Measurements from ENCODE around the gene AIG1.
A peak's percentile ranks its signal among the peaks of the same experiment; 100 is the strongest.

Gene AIG1

GRCh38 chr6:143276436-143276835, 215.7 kb downstream of the AIG1 start:
- Histone ChIP-seq H3K9ac (ENCODE audit: low read length) (no peak overlapping the region), H3F3A (ENCODE audit: insufficient read depth, low read length) (no peaks in the 10 kb centered on the region), H3K9me3 (replicated peaks; ENCODE audit: insufficient read depth, low read length) (no peaks in the 10 kb centered on the region), H4K20me1 (ENCODE audit: insufficient read depth, low read length) (no peaks in the 10 kb centered on the region), H2AFZ (ENCODE audit: low read length) (no peak overlapping the region), H3K27me3 (replicated peaks; ENCODE audit: insufficient read depth, low read length) (no peaks in the 10 kb centered on the region), H3K4me1 (ENCODE audit: low read length) (no peaks in the 10 kb centered on the region), H3K4me2 (ENCODE audit: low read depth, low read length) (no peak overlapping the region), H3K9me2 (replicated peaks; ENCODE audit: insufficient read depth, low read length) (no peaks in the 10 kb centered on the region), H3K27ac (ENCODE audit: low read length) (no peak overlapping the region), H3K36me3 (replicated peaks; ENCODE audit: insufficient read depth, low read length) (no peaks in the 10 kb centered on the region), H3K4me3 (ENCODE audit: low read length) (no peak overlapping the region), H3K79me2 (ENCODE audit: low read length) (no peaks in the 10 kb centered on the region)
- peak; percentile 21 for DNase-seq
- TF ChIP-seq EZH2 (optimal IDR thresholded peaks at IDR 0.05; ENCODE audit: low read depth, low read length) = no peak
- TF ChIP-seq, protein P1, sequence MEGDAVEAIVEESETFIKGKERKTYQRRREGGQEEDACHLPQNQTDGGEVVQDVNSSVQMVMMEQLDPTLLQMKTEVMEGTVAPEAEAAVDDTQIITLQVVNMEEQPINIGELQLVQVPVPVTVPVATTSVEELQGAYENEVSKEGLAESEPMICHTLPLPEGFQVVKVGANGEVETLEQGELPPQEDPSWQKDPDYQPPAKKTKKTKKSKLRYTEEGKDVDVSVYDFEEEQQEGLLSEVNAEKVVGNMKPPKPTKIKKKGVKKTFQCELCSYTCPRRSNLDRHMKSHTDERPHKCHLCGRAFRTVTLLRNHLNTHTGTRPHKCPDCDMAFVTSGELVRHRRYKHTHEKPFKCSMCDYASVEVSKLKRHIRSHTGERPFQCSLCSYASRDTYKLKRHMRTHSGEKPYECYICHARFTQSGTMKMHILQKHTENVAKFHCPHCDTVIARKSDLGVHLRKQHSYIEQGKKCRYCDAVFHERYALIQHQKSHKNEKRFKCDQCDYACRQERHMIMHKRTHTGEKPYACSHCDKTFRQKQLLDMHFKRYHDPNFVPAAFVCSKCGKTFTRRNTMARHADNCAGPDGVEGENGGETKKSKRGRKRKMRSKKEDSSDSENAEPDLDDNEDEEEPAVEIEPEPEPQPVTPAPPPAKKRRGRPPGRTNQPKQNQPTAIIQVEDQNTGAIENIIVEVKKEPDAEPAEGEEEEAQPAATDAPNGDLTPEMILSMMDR (IDR thresholded peaks at IDR 0.05; ENCODE audit: low read length) = no peak
- TF ChIP-seq EZH2phosphoT487 (IDR thresholded peaks at IDR 0.05; ENCODE audit: low read length) = no peak

DNA sequence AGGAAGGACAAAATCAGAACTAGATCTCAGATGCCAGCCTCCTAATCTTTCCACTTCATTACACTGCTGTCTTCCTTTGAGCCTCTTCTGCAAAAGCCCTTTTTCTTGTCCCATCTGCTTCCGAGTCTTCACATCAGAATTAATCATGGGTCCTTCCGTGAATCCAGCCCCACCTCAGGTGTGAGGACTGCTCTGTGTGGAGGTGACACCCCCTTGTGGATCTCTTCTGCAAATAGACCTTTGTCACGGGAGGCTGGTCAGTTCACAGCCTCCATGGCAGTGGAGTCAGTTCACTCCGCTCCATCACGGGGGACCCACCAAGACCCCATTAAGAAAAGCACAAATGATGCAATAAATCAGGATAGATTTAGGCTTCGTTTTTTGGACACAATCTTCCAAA, 218.7 kb downstream of the AIG1 start:
- H3K9ac ChIP-seq (ENCODE audit: low read length) = no peak overlapping the region
- no peaks in the 10 kb centered on the region for H3K27me3 ChIP-seq (replicated peaks; ENCODE audit: insufficient read depth, low read length)
- TF ChIP-seq EZH2 (optimal IDR thresholded peaks at IDR 0.05; ENCODE audit: low read depth, low read length) = no peak
- TF ChIP-seq, protein P1 (IDR thresholded peaks at IDR 0.05; ENCODE audit: low read length) = no peak
- no peak for TF ChIP-seq EZH2phosphoT487 (IDR thresholded peaks at IDR 0.05; ENCODE audit: low read length)
- no peaks in the 10 kb centered on the region for H3K36me3 ChIP-seq (replicated peaks; ENCODE audit: insufficient read depth, low read length)
- no peaks in the 10 kb centered on the region for H3K79me2 ChIP-seq (ENCODE audit: low read length)
- H3F3A ChIP-seq (ENCODE audit: insufficient read depth, low read length) = no peaks in the 10 kb centered on the region
- H3K27ac ChIP-seq (ENCODE audit: low read length) = no peak overlapping the region
- no peaks in the 10 kb centered on the region for H4K20me1 ChIP-seq (ENCODE audit: insufficient read depth, low read length)
- DNase-seq = no peak
- no peaks in the 10 kb centered on the region for H3K4me1 ChIP-seq (ENCODE audit: low read length)
- H2AFZ ChIP-seq (ENCODE audit: low read length) = no peak overlapping the region
- H3K9me2 ChIP-seq (replicated peaks; ENCODE audit: insufficient read depth, low read length) = no peaks in the 10 kb centered on the region
- H3K4me3 ChIP-seq (ENCODE audit: low read length) = no peak overlapping the region
- H3K9me3 ChIP-seq (replicated peaks; ENCODE audit: insufficient read depth, low read length) = no peaks in the 10 kb centered on the region
- no peak overlapping the region for H3K4me2 ChIP-seq (ENCODE audit: low read depth, low read length)

- Histone ChIP-seq H3K36me3 (replicated peaks; ENCODE audit: insufficient read depth, low read length) (no peaks in the 10 kb centered on the region), H3K9ac (ENCODE audit: low read length) (no peak overlapping the region), H3K4me2 (ENCODE audit: low read depth, low read length) (no peak overlapping the region), H3K27ac (ENCODE audit: low read length) (no peak overlapping the region), H3K27me3 (replicated peaks; ENCODE audit: insufficient read depth, low read length) (no peaks in the 10 kb centered on the region), H4K20me1 (ENCODE audit: insufficient read depth, low read length) (no peaks in the 10 kb centered on the region), H3K4me1 (ENCODE audit: low read length) (no peaks in the 10 kb centered on the region), H3K4me3 (ENCODE audit: low read length) (no peak overlapping the region), H3K9me3 (replicated peaks; ENCODE audit: insufficient read depth, low read length) (no peaks in the 10 kb centered on the region), H3K9me2 (replicated peaks; ENCODE audit: insufficient read depth, low read length) (no peaks in the 10 kb centered on the region), H2AFZ (ENCODE audit: low read length) (no peak overlapping the region), H3K79me2 (ENCODE audit: low read length) (no peaks in the 10 kb centered on the region), H3F3A (ENCODE audit: insufficient read depth, low read length) (no peaks in the 10 kb centered on the region)
- no peak for DNase-seq
- TF ChIP-seq, protein P1 (IDR thresholded peaks at IDR 0.05; ENCODE audit: low read length) = no peak
- no peak for TF ChIP-seq EZH2 (optimal IDR thresholded peaks at IDR 0.05; ENCODE audit: low read depth, low read length)
- TF ChIP-seq EZH2phosphoT487 (IDR thresholded peaks at IDR 0.05; ENCODE audit: low read length) = no peak
Observed at GRCh38 chr6:143283887-143284645, 223.4 kb downstream of the AIG1 start.

All from MM.1S (cell line).